GM11168 (cell line): ENCODE results near the gene GPR75.
"Not testable (repeated sequence)": the region's sequence is repeated elsewhere in the genome, so short reads cannot be mapped to it uniquely, and the experiment has no call there.

Experiments used
- in situ Hi-C: fragments of 300-500 bp; cut with MboI; formaldehyde crosslinking; loops from one replicate; pipeline ENCODE4 v1.12.0; 2022; ENCODE audit warnings: low sequenced_read_pairs; ENCODE audit not compliant: unreplicated experiment

GPR75 gene

GRCh38 chr2:53856272-53856671 lies 3.5 kb downstream of the GPR75 start:
- in situ Hi-C loops, result no loop called here

- in situ Hi-C loops, result no loop called here
Observed at GRCh38 chr2:53854678-53855077, 5.1 kb downstream of the GPR75 start.

- in situ Hi-C loops, result no loop called here
Observed at GRCh38 chr2:53852532-53852931, 7.2 kb downstream of the GPR75 start.

GRCh38 chr2:53851052-53851757 lies 8.6 kb downstream of the GPR75 start:
- in situ Hi-C loops, result not testable (repeated sequence)

- in situ Hi-C loops, result no loop called here
Observed at GRCh38 chr2:53848062-53848461, 11.7 kb downstream of the GPR75 start.

GRCh38 chr2:53843595-53843994 lies 16.2 kb downstream of the GPR75 start:
- in situ Hi-C loops, result no loop called here

GRCh38 chr2:53842891-53843290 lies 16.9 kb downstream of the GPR75 start:
- in situ Hi-C loops, result no loop called here

- in situ Hi-C loops, result not testable (repeated sequence)
Observed at GRCh38 chr2:53841651-53842050, 18.1 kb downstream of the GPR75 start.

GRCh38 chr2:53840580-53840979 lies 19.2 kb downstream of the GPR75 start:
- in situ Hi-C loops, result no loop called here

GRCh38 chr2:53829980-53830290 lies 29.8 kb downstream of the GPR75 start:
- in situ Hi-C loops, result not testable (repeated sequence)

GRCh38 chr2:53829273-53829979 lies 30.3 kb downstream of the GPR75 start:
- in situ Hi-C loops, result no loop called here

GRCh38 chr2:53828331-53828730 lies 31.4 kb downstream of the GPR75 start:
- in situ Hi-C loops, result no loop called here

GRCh38 chr2:53827398-53828175 lies 32.2 kb downstream of the GPR75 start:
- in situ Hi-C loops, result no loop called here

- in situ Hi-C loops, result no loop called here
Observed at GRCh38 chr2:53826587-53827397, 33.0 kb downstream of the GPR75 start.

- in situ Hi-C loops, result no loop called here
Observed at GRCh38 chr2:53826030-53826410, 33.7 kb downstream of the GPR75 start.

- in situ Hi-C loops, result not testable (repeated sequence)
Observed at GRCh38 chr2:53823639-53824038, 36.1 kb downstream of the GPR75 start.

GRCh38 chr2:53821810-53822209 lies 38.0 kb downstream of the GPR75 start:
- in situ Hi-C loops, result no loop called here

- in situ Hi-C loops, result no loop called here
Observed at GRCh38 chr2:53820711-53821110, 39.1 kb downstream of the GPR75 start.

- in situ Hi-C loops, result no loop called here
Observed at GRCh38 chr2:53820048-53820447, 39.7 kb downstream of the GPR75 start.

- in situ Hi-C loops, result no loop called here
Observed at GRCh38 chr2:53819634-53820033, 40.1 kb downstream of the GPR75 start.
